DOHH2 (cell line): ENCODE measurements around the gene ZMIZ1.

Experiments
- H3F3A ChIP-seq: fragments of 200-600 bp; sonication (generic), shearing (Covaris generic); 2 replicates; pipeline ENCODE4 v1.6.0; 2016; ENCODE audit warnings: antibody characterized with exemption, mild to moderate bottlenecking; ENCODE audit not compliant: control insufficient read depth, insufficient read depth
- H3K27ac ChIP-seq: fragments of 200-600 bp; sonication (generic); 2 replicates; pipeline ENCODE4 v1.5.1; 2014; ENCODE audit warnings: low read depth, mild to moderate bottlenecking, low read length, moderate library complexity
- H3K27me3 ChIP-seq: fragments of 200-600 bp; sonication (generic); 2 replicates; pipeline ENCODE4 v1.6.1; 2014; ENCODE audit warnings: mild to moderate bottlenecking, low read length, mixed read lengths; ENCODE audit not compliant: control insufficient read depth
- H3K36me3 ChIP-seq: fragments of 200-600 bp; sonication (generic); 2 replicates; pipeline ENCODE4 v1.6.1; 2014; ENCODE audit warnings: mild to moderate bottlenecking, low read length, moderate library complexity, mixed read lengths; ENCODE audit not compliant: control insufficient read depth
- H3K4me1 ChIP-seq: fragments of 200-600 bp; sonication (generic); 2 replicates; pipeline ENCODE4 v1.6.1; 2014; ENCODE audit warnings: mild to moderate bottlenecking, low read length, mixed read lengths; ENCODE audit not compliant: control insufficient read depth
- H3K4me2 ChIP-seq: fragments of 200-600 bp; sonication (generic); 2 replicates; pipeline ENCODE4 v1.6.0; 2014; ENCODE audit warnings: mild to moderate bottlenecking, low read length, moderate library complexity
- H3K4me3 ChIP-seq: fragments of 200-600 bp; sonication (generic); 2 replicates; pipeline ENCODE4 v1.5.1; 2014; ENCODE audit warnings: mild to moderate bottlenecking, low read length, mixed read lengths
- H3K79me2 ChIP-seq: fragments of 200-600 bp; sonication (generic); 2 replicates; pipeline ENCODE4 v1.6.1; 2014; ENCODE audit warnings: mild to moderate bottlenecking, low read length, mixed read lengths; ENCODE audit not compliant: control insufficient read depth
- H3K9me2 ChIP-seq: fragments of 200-600 bp; sonication (generic); replicated peaks from 2 replicates; pipeline ENCODE4 v1.6.1; 2014; ENCODE audit warnings: mild to moderate bottlenecking, low read length, mixed read lengths; ENCODE audit not compliant: control insufficient read depth
- H3K9me3 ChIP-seq: fragments of 200-600 bp; sonication (generic); 2 replicates; pipeline ENCODE4 v1.6.1; 2014; ENCODE audit warnings: antibody characterized with exemption, low read length, mixed read lengths; ENCODE audit not compliant: control insufficient read depth, insufficient read depth
- H4K20me1 ChIP-seq: fragments of 200-600 bp; sonication (generic); 2 replicates; pipeline ENCODE4 v1.6.0; 2014; ENCODE audit warnings: low read depth, mild to moderate bottlenecking, antibody characterized with exemption, low read length, moderate library complexity; ENCODE audit not compliant: control insufficient read depth, insufficient read depth
- EZH2phosphoT487 ChIP-seq: fragments of 200-600 bp; sonication (generic); IDR thresholded peaks from 2 replicates; pipeline ENCODE4 v1.6.1; 2017; ENCODE audit warnings: borderline replicate concordance, mild to moderate bottlenecking, antibody characterized with exemption, low read length, moderate library complexity, mixed read lengths
- TF ChIP-seq, protein P1 (sequence below): fragments of 200-600 bp; sonication (generic); IDR thresholded peaks from one replicate; pipeline ENCODE4 v1.5.1; 2014; ENCODE audit warnings: antibody characterized with exemption, mild to moderate bottlenecking, low read depth, low read length; ENCODE audit not compliant: poor library complexity, severe bottlenecking

Gene ZMIZ1

DNA sequence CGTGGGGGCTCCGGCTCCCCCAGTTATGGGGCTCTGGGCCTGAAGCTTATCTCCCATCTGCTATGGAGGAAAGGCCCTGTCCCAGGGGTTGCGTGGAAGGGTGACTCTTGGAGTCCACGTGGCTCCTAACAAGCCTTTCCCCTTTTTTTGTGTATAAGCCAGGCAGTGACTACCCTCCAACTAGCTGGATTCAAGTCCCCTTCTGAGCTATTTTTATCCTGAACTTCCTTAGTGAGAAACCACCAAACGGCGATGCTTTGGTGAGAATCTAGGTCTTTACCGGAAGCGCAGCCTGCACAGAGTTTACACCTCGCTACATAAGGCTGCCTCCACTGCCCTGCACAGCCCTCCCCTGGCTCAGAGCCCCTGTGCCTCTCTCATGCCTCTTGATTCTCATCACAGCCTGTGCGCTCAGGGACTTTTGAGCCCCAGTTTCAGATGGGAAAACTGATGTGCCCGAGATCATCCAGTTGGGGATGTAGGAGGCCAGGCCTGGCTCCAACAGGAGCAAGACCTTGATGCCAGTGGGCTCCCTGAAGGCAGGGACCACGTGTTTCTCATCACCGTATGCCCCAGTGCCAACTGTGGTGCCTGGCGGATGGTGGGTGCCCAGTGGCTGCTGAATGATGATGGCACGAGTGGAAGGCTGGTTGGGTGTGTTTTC lies 176.2 kb downstream of the ZMIZ1 start:
- Histone ChIP-seq H3K36me3 (peaks cover 12% of the 10 kb centered on the region), H3K27me3 (no peaks in the 10 kb centered on the region), H3K4me1 (peaks cover 74% of the 10 kb centered on the region), H4K20me1 (no peaks in the 10 kb centered on the region), H3K4me3 (peak overlapping the region; percentile 84), H3F3A (no peaks in the 10 kb centered on the region; the same call in 1 of the 2 replicates), H3K79me2 (peaks cover 65% of the 10 kb centered on the region), H3K4me2 (peak overlapping the region; percentile 92), H3K27ac (peak overlapping the region; percentile 69), H3K9me2 (no peaks in the 10 kb centered on the region), H3K9me3 (no peaks in the 10 kb centered on the region)
- no peak for TF ChIP-seq EZH2phosphoT487
- TF ChIP-seq, protein P1, sequence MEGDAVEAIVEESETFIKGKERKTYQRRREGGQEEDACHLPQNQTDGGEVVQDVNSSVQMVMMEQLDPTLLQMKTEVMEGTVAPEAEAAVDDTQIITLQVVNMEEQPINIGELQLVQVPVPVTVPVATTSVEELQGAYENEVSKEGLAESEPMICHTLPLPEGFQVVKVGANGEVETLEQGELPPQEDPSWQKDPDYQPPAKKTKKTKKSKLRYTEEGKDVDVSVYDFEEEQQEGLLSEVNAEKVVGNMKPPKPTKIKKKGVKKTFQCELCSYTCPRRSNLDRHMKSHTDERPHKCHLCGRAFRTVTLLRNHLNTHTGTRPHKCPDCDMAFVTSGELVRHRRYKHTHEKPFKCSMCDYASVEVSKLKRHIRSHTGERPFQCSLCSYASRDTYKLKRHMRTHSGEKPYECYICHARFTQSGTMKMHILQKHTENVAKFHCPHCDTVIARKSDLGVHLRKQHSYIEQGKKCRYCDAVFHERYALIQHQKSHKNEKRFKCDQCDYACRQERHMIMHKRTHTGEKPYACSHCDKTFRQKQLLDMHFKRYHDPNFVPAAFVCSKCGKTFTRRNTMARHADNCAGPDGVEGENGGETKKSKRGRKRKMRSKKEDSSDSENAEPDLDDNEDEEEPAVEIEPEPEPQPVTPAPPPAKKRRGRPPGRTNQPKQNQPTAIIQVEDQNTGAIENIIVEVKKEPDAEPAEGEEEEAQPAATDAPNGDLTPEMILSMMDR = no peak

DNA sequence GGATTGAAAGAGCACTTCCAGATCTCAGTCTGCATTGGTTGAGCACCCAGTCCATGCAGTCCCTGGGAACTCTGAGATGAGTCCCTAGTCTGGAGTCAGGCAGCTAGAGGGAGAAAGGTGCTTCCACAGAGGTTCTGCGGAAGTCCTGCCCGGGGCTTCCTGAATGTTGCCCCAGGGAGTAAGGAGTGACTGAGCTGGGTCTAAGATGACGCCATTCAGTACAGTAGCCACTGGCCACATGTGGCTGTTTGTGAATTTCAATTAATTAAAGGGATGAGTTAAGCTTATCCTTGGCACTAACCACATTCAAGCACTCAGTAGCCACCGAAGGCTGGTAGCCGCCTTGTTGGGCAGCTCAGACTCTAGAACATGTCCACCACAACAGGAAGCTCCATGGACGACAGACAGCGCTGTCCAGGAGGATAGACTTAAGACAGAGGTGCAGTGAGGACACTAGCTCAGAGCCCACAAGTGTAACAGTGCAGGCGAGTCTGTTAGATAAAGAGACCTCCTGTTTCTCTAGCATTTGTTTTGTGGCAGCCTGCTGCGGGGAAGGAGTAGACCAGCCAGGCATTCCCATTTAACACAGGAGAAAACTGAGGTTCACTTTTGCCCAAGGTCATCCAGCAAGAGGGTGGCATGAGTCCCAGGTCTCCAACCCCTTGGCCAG lies 176.9 kb downstream of the ZMIZ1 start:
- Histone ChIP-seq H3K9me3 (no peaks in the 10 kb centered on the region), H3K4me3 (peak overlapping the region; percentile 84), H4K20me1 (no peaks in the 10 kb centered on the region), H3K9me2 (no peaks in the 10 kb centered on the region), H3F3A (no peaks in the 10 kb centered on the region), H3K36me3 (peaks cover 12% of the 10 kb centered on the region), H3K4me1 (peaks cover 81% of the 10 kb centered on the region), H3K79me2 (peaks cover 72% of the 10 kb centered on the region), H3K27ac (peak overlapping the region; percentile 69), H3K4me2 (peak overlapping the region; percentile 92), H3K27me3 (no peaks in the 10 kb centered on the region)
- TF ChIP-seq EZH2phosphoT487 = no peak
- TF ChIP-seq, protein P1 = no peak

DNA sequence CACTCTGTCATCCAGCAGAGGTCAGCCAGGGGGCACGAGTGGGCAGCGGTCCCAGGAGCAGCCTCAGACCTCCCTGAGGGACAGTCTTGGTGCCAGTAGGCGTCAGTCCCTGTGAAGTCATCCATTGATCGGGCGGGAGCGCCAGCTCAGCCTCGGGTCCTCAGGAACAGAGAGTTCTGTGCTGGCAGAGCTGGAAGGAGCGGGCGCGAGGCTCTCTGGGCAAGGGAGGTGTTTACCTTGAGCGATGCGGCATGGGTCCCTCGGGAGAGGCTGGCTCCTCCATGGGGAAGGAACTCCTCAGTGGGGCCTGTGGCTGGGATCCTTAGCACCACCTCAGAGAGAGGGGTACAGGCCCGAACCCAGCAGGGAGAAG lies 177.4 kb downstream of the ZMIZ1 start:
- no peaks in the 10 kb centered on the region for H4K20me1 ChIP-seq
- peaks cover 12% of the 10 kb centered on the region for H3K36me3 ChIP-seq
- H3K4me3 ChIP-seq = peak overlapping the region; percentile 84
- no peak overlapping the region for H3K27ac ChIP-seq
- no peaks in the 10 kb centered on the region for H3K9me3 ChIP-seq
- H3K27me3 ChIP-seq = no peaks in the 10 kb centered on the region
- H3K4me2 ChIP-seq = peak overlapping the region; percentile 92
- peaks cover 86% of the 10 kb centered on the region for H3K4me1 ChIP-seq
- H3K9me2 ChIP-seq = no peaks in the 10 kb centered on the region
- H3F3A ChIP-seq = no peaks in the 10 kb centered on the region
- TF ChIP-seq, protein P1 = no peak
- no peak for TF ChIP-seq EZH2phosphoT487
- peaks cover 77% of the 10 kb centered on the region for H3K79me2 ChIP-seq
